HEK293T (cell line): ENCODE measurements around the gene PTX4.

Experiments
- BHLHE40 ChIP-seq: fragments of 450-650 bp; IDR thresholded peaks from 2 replicates; pipeline ENCODE4 v1.6.1; 2016; ENCODE audit warnings: mild to moderate bottlenecking, moderate library complexity, borderline replicate concordance
- FOXA1 ChIP-seq: fragments of 450-650 bp; IDR thresholded peaks from 2 replicates; pipeline ENCODE4 v1.6.1; 2016; ENCODE audit warnings: mild to moderate bottlenecking
- FOXK2 ChIP-seq: fragments of 450-650 bp; IDR thresholded peaks from 2 replicates; pipeline ENCODE4 v1.6.1; 2016; ENCODE audit warnings: mild to moderate bottlenecking
- L3MBTL2 ChIP-seq: fragments of 450-650 bp; conservative IDR thresholded peaks from 2 replicates; pipeline ENCODE4 v1.6.1; 2016; ENCODE audit warnings: mild to moderate bottlenecking
- SP1 ChIP-seq: fragments of 450-650 bp; IDR thresholded peaks from 2 replicates; pipeline ENCODE4 v1.6.1; 2017
- SUZ12 ChIP-seq: fragments of 450-650 bp; IDR thresholded peaks from 2 replicates; pipeline ENCODE4 v1.6.1; 2016; ENCODE audit warnings: mild to moderate bottlenecking
- TARDBP ChIP-seq: fragments of 450-650 bp; IDR thresholded peaks from 2 replicates; pipeline ENCODE4 v1.6.1; 2016
- ZNF384 ChIP-seq: fragments of 450-650 bp; IDR thresholded peaks from 2 replicates; pipeline ENCODE4 v1.6.1; 2016

GRCh38 chr16:1537763-1538289 lies 49.1 kb upstream of the PTX4 start:
- TF ChIP-seq SUZ12 (no peak), L3MBTL2 (no peak), ZNF384 (no peak), SP1 (no peak), TARDBP (no peak), FOXK2 (no peak), BHLHE40 (no peak), FOXA1 (no peak)
